ENCODE data around the gene CMSS1.

Gene CMSS1

DNA sequence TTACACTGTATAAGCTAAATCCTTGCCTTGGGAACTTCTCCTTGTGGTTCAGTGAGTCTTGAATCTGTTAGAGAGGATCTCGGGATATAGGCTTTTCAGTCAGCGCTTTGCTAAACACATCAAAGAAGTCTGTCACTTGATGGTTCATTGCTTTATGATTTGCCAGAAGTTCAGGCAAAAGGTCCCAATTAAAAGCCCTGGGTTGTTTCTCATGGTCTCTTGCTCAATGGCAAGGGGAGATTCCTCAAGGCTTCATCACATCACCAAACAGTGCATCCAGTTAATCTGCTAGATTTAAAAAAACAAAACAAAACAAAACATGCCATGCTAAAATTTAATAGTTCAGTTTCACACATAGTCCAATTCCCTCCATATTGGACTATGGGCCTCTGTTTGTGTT lies 181.9 kb downstream of the CMSS1 start:
- DNase-seq (ENCODE audit: low read depth): no peak

DNA sequence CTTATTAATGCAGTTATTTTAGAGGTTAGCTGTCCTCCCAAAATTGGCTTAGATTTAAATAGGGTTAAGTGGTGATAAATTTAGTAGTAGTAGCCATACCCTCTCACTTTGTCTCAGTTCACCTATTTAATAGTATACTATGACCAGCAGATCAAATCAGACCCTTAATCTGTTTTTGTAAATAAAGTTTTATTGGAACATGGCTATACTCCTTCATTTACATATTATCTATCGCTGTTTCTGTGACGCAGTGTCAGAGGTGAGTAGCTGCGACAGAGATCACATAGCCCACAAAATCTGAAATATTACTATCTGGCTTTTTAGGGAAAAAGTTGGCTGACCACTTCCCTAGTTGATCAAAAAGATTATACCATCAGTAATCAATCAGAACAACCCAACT lies 183.4 kb downstream of the CMSS1 start:
- no peak for DNase-seq (ENCODE audit: low read depth)

DNA sequence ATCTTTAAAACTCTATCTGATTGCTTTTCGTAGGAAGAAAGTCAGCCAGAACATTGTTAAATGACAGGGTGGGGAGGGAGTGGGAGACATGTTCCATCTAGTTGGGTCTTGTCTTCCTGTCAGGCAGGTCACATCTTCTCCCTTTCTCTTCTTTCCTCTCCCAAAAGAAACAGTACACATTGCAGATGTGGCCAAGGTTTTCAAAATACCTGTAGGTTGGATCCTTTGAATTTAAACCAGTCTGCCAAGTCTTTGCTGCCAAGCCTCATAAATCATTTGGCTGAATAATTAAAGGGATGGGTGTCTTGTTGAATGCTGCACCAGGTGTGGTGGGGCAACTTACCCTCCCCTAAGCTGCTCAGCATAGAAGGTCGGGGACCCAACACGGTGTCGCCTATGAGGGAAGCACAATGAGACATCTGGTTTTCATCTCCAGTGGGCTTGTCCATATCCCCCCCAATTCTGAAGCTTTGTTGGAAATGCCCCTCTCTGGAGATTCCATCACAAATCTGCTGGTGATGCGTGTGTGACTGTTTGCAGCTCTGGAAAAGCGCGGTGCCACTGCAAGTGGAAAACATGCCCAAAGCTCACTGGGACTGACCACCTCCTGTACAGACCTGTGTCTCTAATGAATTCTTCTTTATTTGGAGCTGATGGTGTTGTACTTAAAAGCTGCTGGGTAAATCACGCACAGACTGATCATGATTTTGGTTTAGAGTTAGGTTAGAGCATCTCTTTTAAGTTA lies 184.0 kb downstream of the CMSS1 start:
- no peak for DNase-seq (ENCODE audit: low read depth)

DNA sequence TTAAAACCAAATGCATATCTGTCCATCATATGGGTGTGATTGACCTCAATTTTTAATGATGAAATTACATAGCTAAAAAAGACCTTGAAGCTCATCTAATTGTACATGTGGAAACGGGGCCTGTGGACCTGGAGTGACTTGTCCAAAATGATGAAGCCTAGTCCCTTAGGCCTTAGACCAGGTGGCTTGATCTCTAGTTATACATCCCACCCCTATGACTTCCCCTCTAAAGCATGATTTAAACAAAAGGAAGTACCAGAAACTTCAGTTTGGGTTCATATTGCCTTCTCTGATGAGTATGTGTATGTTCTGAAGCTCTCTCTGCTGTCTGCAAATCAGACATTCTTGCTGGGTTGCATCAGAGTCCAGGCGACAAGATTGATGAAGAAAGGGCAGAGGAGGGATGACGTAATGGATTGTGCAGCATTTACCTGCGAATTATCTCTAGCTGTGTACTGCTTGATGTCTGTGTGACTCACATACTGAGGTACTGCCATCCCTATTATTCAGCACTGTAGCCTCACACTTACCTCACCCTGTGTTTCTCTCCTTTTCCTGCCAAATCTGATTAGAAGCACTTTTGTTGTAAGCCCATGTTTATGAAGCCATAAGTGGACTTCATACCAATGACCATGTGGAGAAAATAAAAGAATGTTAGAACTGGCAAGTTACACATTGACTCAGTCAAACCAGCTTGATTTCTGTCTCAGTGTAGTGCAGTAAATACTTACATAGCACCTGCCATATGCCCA lies 185.1 kb downstream of the CMSS1 start:
- DNase-seq (ENCODE audit: low read depth): peak; percentile 91

DNA sequence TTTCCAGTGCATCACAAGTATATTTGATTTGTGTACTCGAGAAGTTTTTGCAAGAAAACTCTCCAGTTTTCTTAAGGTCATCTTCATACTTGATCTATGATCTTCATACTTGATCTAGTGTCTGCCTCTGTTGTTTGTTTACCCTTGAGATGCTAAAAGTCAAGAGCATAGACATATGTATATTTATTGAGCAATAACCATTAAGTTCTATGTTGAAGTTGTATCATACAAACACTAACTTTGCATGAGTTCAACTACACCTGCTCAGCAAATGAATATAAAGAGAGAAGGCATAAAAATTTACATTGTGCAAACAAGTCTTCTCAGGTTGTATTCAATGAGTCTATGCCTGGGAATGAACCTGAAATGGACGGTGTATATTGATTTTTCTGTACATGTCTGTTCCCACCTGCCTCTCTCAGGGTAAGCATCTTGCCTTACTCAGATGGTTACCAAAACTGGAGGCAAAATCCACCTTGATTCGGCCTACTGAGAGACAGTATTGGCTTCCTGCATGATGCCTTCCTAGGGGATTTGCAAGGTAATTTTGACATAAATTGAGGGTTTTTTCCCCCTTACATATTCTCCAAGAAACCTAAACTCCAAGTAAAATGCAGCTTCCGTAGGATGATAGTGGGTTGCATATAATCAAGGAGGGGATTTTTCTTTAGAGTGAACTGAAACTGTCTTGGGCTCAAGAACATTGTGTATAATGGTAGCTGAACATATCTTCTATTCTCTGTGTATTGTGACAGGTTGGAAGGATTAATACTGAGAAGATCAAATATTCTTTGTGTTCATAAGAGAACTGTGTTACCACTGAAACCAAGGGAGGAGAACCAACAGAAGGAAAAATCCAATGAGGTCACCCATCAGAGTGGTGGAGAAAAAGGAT lies 186.2 kb downstream of the CMSS1 start:
- DNase-seq (ENCODE audit: low read depth): no peak

DNA sequence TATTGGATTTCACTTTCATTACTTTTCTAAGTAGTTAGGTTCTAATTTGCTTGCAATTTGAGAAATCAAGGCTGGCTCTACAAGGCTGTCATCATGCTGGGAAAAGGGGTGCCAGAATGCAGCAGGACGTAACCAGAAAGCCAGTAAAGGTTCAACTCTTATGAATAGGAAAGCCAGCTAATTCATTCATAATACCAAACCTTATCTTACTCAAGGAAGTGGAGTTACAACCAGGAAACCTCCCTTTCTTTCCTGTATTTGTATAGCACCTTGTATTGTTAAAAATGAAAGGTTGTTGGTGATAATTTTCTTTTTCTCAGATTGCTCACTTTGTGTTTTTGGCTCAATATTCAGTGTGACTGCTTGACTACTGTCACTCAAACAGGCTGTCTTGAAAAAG lies 187.3 kb downstream of the CMSS1 start:
- no peak for DNase-seq (ENCODE audit: low read depth)

DNA sequence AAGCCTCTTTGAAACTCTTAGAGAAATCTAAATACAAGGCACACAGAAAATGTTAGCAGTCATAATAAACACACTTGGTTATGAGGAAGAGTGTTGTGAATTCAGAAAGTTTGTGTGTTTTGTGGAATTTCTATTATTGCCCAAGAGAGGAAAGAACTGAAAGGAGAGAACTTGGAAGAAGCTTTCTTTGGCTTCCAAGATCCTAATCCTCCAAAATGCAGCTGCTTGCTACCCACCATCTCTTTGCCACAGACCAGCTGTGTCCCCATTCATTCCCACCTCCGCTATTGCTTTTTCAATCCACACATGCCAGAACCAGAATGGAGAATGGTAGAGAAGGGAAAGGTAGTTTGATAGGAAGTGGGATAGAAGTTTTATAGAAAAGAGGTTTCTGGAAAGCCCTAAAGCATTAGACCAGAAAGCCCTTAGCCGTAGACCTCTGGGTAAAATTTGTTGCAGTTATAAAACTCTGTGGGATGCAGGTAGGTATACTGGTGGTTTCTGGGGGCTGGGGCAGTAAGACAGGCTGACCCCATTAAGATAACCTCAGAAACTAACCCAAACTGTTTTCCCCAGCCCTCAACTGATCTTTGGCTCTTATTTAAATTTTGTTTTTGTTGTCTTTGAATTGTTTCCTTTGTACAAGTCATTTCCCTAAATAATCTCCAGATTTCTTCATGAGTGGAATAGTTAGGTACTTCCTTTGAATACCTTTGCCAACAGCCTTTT lies 188.2 kb downstream of the CMSS1 start:
- DNase-seq (ENCODE audit: low read depth): no peak

DNA sequence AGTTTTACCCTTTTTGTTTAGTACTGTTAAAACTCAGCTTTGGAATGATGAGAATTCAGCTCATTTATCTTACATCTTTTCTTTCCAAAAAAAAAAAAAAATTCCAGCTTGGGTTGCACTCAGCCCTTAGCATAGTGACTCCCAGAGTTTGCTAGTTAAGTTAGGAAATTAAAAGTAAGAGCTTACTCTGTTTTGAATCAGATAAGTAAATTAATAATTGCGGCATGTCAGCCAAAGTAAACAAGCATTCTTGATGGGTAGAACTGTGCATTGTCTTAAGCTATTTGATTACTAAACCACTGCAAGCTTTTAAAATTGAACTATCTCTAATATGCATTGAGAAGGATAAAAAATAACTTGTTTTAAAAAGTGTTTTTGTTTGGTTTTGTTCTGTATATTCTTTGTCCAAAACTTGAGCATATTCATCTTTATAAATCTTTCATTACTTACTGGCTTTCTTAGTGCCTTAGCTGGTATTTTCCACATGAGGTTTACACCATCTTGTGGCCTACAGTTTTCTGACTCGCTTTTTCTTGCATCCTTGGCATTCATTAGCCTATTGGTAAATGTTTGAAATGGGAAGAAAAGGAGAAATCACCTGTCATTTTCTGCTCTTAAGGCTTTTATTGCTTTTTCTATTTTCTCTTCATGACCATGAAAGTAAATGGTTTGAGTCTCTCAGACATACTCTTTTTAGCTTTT lies 189.1 kb downstream of the CMSS1 start:
- no peak for DNase-seq (ENCODE audit: low read depth)

DNA sequence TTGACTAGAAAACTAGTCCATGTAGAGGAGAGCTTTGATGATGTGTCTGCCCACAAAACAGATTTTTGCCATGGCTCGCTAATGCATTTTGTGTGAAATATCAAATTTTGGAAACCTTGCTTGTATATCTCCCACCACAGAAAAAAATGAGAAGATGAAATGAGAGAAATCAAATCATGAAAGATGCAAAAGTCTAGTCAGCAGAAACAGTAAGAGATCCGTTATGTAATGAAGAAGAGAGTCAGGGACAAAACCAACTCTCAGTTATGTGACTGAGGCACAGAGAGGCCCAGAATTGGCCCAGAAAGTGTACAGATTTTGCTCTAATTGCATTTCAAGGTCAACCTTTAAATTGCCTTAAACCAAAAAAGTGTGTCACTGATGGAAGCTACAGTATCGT lies 189.7 kb downstream of the CMSS1 start:
- no peak for DNase-seq (ENCODE audit: low read depth)

DNA sequence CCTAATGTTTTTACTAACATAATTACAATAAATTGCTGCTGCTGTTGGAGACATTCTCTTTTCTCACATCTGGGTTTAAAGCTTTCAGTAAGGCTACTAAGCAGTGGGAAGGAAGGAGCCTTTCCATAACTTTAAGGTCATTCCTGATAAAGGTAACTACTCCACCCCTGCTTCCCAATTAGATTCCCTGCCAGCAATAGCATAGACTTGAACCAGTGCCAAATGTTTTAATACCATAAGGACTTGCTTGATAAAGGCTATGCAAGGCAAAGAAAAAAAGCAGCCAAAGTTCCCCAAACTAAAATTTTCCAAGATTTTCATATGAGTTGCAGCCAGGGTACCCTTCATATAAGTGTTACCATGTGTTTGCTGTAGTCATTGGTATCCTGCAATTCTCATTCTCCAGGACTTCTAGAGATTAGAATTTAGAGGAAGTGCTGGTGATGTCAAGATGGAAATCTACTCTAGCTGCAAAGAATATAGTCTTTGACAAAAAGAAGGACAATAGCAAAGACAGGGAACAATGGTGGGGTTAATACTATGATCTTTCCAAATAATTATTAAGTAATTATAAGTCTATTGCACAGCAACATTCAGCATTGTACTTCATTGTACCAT lies 190.5 kb downstream of the CMSS1 start:
- DNase-seq (ENCODE audit: low read depth): no peak

DNA sequence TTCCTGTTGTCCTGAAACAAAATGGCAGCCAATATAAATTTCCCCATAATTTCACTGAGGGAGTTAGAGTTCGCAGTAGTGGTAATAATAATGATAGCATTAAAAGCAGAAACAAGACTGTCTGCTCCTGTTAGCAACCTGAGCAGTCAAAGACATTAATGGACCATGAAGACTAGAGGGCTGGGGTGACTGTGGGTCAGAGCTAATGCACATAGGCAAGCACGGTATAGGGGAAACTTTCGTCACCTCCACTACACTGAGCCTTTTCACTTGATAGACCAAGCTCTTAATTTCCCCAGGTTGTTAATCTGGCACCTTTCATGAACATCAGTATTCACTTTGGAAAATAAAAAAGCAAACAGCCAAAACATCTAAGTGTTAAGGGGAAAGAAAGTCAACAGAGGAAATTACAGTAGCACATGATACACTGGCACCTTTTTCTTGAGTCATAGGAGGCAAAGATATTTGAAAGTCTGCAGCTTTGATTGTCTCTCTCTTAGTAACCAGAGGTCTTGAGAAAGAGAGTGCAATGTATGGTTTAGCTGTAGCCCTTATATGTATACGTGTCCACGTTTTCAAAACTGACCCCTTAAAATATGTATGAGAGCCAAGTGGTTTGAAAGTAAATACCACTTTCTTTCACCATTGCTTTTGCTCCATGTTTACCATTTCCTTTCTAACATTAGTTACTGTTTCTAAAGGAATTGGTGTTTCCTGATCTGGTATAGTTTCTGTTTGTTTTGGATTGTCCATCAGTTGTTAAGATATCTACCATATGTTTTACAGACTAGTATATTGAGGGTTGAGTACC lies 191.8 kb downstream of the CMSS1 start:
- DNase-seq (ENCODE audit: low read depth): no peak

DNA sequence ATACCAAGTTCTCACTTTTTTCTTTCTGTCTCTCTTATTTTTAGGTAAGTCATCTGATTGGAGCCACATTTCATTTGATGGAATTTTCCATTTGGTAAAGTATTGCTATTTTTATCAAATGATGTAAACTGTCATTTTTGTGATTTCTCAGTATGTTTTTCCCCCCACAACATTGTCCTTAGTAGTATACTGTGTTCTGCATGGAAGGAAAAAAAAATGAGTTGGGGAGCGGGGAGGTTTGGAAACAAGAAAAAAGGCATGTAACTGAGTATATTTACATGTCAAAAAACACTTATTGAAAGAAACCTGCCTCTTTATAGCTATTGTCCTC lies 192.4 kb downstream of the CMSS1 start:
- no peak for DNase-seq (ENCODE audit: low read depth)

DNA sequence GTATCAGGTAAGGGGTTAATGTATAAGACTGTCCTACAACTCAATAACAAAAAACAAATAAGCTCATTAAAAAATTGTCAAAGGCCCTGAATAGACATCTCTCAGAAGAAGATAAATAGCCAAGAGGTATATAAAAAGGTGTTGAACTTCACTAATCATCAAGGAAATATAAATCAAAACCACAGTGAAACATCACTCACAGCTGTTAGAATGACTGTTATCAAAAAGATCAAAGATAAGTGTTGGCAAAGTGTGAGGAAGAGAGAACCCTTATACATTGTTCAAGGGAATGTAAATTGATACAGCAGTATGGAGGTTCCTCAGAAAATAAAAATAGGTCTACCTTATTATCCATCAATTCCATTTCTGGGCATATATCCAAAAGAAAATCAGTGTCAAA lies 201.1 kb downstream of the CMSS1 start:
- DNase-seq (ENCODE audit: low read depth): no peak

DNA sequence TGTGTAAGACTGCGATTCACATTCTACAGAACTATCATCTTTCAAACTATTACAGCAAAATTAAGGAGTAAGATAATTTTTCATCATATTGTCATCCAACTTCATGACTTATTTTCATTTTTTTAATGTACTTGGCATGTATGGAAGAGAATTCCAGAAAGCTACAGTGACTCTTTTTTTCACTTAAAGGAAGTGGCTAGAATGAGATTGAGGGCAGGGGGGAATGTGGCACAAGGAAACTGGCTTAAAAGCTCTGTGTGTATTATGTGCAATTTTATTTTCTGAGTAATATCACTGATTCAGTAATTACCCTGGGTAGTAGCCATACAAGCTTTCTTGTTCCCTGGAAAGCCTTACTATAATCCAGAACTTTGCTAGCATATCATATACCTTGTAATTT lies 202.1 kb downstream of the CMSS1 start:
- DNase-seq (ENCODE audit: low read depth): no peak

DNA sequence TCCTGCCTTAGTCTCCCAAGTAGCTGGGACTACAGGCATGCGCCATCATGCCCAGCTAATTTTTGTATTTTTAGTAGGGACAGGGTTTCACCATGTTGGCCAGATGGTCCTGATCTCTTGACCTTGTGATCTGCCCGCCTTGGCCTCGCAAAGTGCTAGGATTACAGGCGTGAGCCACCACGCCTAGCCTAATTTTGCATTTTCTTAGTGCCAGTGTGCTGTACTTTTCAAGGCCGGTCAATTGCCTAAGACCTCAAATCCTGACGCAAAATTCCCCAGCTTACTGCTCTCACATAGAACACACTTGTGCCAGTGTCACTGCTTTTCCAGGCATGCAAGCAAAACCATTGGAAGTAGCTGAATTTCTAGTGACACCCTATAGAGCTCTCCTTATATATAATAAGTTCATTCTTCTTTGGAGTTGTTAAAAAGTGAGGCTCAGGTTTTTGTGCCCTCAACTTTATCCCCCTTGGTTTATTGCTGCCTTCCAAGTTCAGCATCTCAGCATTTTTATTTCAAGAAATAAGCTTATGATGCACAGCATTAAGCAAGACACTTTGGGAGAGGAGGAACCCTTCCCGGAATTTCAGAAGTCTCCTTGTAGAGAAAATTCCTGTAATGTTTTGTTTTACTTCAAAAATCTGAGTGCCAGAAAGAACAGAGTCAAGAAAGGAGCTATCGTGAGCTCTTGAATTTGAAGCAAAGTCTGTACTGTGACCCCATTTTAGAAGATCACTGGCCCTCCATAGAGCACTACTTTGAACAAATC lies 203.4 kb downstream of the CMSS1 start:
- no peak for DNase-seq (ENCODE audit: low read depth)

DNA sequence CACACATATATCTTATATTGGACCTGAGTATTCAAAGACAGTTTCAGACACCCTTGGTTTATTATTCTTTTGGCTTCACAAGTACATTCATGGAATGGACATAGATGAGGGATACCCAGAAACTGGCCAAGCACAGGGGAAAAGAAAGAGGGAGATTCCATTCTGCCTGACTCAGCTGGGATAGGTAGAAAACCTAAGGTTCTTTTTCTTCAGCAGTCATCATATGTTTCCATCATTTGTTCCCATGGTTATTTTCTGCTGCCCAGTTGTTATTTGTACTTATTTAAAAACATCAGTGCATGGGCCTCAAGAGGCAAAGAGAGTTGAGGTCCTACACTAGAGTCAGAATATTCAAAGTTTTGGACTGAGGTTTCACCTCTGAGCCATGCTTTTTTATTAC lies 204.8 kb downstream of the CMSS1 start:
- no peak for DNase-seq (ENCODE audit: low read depth)

DNA sequence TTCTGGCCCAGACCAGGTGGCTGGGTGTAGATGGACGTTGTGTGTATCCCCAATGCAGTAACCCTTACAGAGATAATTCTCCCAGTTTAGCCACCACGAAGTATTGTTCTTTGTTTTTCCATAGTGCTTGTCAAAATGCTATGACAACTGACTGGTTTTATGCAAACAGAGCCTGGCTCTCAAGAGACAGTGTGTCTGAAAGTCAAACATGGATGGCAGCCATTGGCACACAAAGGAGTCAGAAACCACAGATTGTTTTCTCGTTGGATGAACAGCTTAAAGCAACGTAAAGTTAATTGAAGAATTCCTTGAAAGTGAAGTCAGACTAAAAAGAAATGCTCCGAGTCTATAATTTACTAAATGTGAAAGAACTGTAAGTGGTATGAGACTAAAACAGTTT lies 205.5 kb downstream of the CMSS1 start:
- DNase-seq (ENCODE audit: low read depth): no peak

DNA sequence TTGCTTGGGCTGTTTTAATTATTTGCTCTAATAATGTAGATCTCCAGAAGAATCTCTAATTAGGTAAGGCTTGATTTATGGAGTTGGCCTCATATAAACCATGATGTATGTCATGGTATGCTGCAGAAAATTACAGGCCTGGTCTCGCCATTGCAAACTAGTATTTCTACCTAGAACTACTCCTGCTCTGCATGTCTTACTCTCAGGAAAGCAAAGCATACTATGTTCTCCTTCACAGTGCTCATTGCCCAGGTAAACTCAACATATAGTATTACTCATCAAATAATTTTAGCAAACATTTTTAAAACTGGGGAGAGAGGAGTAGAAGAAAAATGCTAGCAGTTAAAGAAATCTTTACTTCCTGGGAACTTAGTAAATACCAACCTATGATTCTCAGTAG lies 205.9 kb downstream of the CMSS1 start:
- no peak for DNase-seq (ENCODE audit: low read depth)

DNA sequence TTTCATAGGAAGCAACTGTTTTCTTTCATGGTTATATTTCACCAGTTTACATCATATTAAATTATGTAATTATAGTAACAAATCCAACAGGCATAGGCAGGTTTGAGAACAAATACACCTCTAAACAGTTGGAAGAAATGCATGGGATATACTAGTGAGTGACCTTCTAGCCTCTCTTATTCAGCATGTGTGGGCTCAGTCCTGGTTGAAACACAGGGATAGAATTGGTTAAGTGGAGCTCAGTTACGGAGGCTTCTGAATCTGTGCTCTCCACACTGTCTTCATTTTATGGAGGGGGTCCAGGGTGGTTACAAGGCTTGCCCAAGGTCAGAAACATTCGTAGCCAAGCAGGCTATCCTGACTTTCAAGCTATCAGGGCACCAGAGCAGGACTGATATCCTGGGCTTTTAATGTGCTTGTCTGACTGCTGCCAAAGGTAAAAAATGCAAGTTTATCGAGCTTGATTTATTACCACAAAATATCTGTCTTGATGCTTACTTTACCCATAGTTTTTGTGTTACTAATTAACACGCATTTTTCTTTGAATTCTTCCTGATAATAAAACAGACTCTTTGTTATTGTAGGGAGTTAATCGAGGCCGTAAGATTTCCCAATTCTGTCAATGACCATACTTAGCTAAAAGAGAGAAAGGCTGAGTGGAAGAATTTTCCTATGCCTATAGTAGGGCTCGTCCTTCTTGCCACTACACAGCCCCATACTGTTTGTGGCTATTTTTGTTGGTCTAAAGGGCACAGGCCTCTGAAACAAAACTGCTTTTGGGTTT lies 207.1 kb downstream of the CMSS1 start:
- no peak for DNase-seq (ENCODE audit: low read depth)

Data from non-pigmented ciliary epithelial cell (primary cell).